AG10803 (cell line): ENCODE measurements around the gene TP63.

ENCODE experiments used
- DNase-seq: peaks from one replicate; pipeline ENCODE4 v3.0.0; 2010; ENCODE audit warnings: low read depth
- H3K4me3 ChIP-seq: 2 replicates; pipeline ENCODE4 v1.5.1; 2011; ENCODE audit warnings: mild to moderate bottlenecking, low read length, control low read depth
- CTCF ChIP-seq: conservative IDR thresholded peaks from 2 replicates; pipeline ENCODE4 v1.5.1; 2011; ENCODE audit warnings: mild to moderate bottlenecking, low read length, control low read depth, inconsistent platforms

TP63 gene

GRCh38 chr3:189833996-189834395, 202.8 kb downstream of the TP63 start:
- DNase-seq = no peak
- no peak for TF ChIP-seq CTCF
- H3K4me3 ChIP-seq = no peak overlapping the region

- DNase-seq = no peak
- no peak for TF ChIP-seq CTCF
- H3K4me3 ChIP-seq = no peak overlapping the region
Observed at GRCh38 chr3:189834462-189834861, 203.3 kb downstream of the TP63 start.

GRCh38 chr3:189836795-189837194, 205.6 kb downstream of the TP63 start:
- no peak for TF ChIP-seq CTCF
- no peak overlapping the region for H3K4me3 ChIP-seq
- no peak for DNase-seq

GRCh38 chr3:189838291-189838690, 207.1 kb downstream of the TP63 start:
- no peak overlapping the region for H3K4me3 ChIP-seq
- no peak for DNase-seq
- no peak for TF ChIP-seq CTCF

GRCh38 chr3:189839576-189839975, 208.4 kb downstream of the TP63 start:
- no peak overlapping the region for H3K4me3 ChIP-seq
- TF ChIP-seq CTCF = no peak
- peak; percentile 52 for DNase-seq

GRCh38 chr3:189841473-189842205, 210.4 kb downstream of the TP63 start:
- no peak overlapping the region for H3K4me3 ChIP-seq
- DNase-seq = peak; percentile 76
- no peak for TF ChIP-seq CTCF
